Measurements from ENCODE around the gene AFDN. TPM values are rescaled to one million over a fixed set of nuclear protein-coding genes. Genes with fewer than 3 reads are reported as not detected.
A peak's percentile ranks its signal among the peaks of the same experiment; 100 is the strongest.

AFDN gene
- total RNA-seq, 4 donors from 2014 or later, result 196 to 311 (median 224) TPM

GRCh38 chr6:167817729-167818128, 9.0 kb upstream of the AFDN start:
- Histone ChIP-seq H3K27ac (no peak overlapping the region), H3K4me3 (replicated peaks in 1 of 3) (no peak overlapping the region), H3K4me1 (peaks cover 5 to 6% of the 10 kb centered on the region in 2 donors), H3K27me3 (no peaks in the 10 kb centered on the region), H3K9me3 (no peaks in the 10 kb centered on the region), H3K36me3 (no peaks in the 10 kb centered on the region)
- no peak for TF ChIP-seq CTCF (IDR thresholded peaks at IDR 0.05)
- no peak for TF ChIP-seq POLR2A (IDR thresholded peaks at IDR 0.05)
- DNase-seq, result no peak
- intact Hi-C loops (cut with DNase I), result no loop called here
- WGBS, 2 donors, result 79 to 82% methylated on average over 1 of the region's 1 CpG

- 45 to 46% methylated on average over 11 of the region's 11 CpGs for WGBS, 2 donors
- Histone ChIP-seq H3K9me3 (no peaks in the 10 kb centered on the region), H3K27ac (no peak overlapping the region), H3K36me3 (no peaks in the 10 kb centered on the region), H3K27me3 (no peaks in the 10 kb centered on the region), H3K4me3 (replicated peaks in 1 of 3) (no peak overlapping the region), H3K4me1 (peaks cover 6 to 7% of the 10 kb centered on the region in 2 donors)
- intact Hi-C loops (cut with DNase I), result no loop called here
- DNase-seq, result peak; percentile 38 to 49
- TF ChIP-seq CTCF (IDR thresholded peaks at IDR 0.05), result no peak
- no peak for TF ChIP-seq POLR2A (IDR thresholded peaks at IDR 0.05)
Measured at GRCh38 chr6:167819576-167819975, 7.1 kb upstream of the AFDN start.

- intact Hi-C loops (cut with DNase I), result no loop called here
- H3K27me3 ChIP-seq, result no peaks in the 10 kb centered on the region
- no peak for TF ChIP-seq CTCF (IDR thresholded peaks at IDR 0.05)
- TF ChIP-seq POLR2A (IDR thresholded peaks at IDR 0.05), result no peak
- no peaks in the 10 kb centered on the region for H3K36me3 ChIP-seq
- H3K4me1 ChIP-seq, result peaks cover 6 to 13% of the 10 kb centered on the region in 2 donors
- no peak for DNase-seq
- 94 to 96% methylated on average over 7 of the region's 7 CpGs for WGBS, 2 donors
- H3K9me3 ChIP-seq, result no peaks in the 10 kb centered on the region
- H3K27ac ChIP-seq, result no peak overlapping the region
- H3K4me3 ChIP-seq (replicated peaks in 1 of 3), result no peak overlapping the region
Measured at GRCh38 chr6:167820681-167821080, 6.0 kb upstream of the AFDN start.

- Histone ChIP-seq H3K4me1 (peaks cover 3 to 22% of the 10 kb centered on the region in 2 donors), H3K27ac (peak overlapping the region; percentile 72 to 86 (median 82)), H3K4me3 (replicated peaks in 1 of 3) (no peak overlapping the region), H3K9me3 (no peaks in the 10 kb centered on the region), H3K27me3 (no peaks in the 10 kb centered on the region), H3K36me3 (no peaks in the 10 kb centered on the region)
- peak in 1 of 2 donors; percentile 34 for TF ChIP-seq POLR2A (IDR thresholded peaks at IDR 0.05)
- TF ChIP-seq CTCF (IDR thresholded peaks at IDR 0.05), result no peak
- WGBS, 2 donors, result 42% methylated on average over 19 of the region's 19 CpGs
- DNase-seq, result peak; percentile 41 to 54
- intact Hi-C loops (cut with DNase I), result no loop called here
Measured at GRCh38 chr6:167824591-167825331, 1.9 kb upstream of the AFDN start.

All from thyroid gland (tissue), 4 donors.